GM11168 (cell line): ENCODE results near the gene TRIP12.
"Not testable (repeated sequence)": the region's sequence is repeated elsewhere in the genome, so short reads cannot be mapped to it uniquely, and the experiment has no call there.

ENCODE experiments used
- in situ Hi-C: fragments of 300-500 bp; cut with MboI; formaldehyde crosslinking; loops from one replicate; pipeline ENCODE4 v1.12.0; 2022; ENCODE audit warnings: low sequenced_read_pairs; ENCODE audit not compliant: unreplicated experiment

Gene TRIP12

DNA sequence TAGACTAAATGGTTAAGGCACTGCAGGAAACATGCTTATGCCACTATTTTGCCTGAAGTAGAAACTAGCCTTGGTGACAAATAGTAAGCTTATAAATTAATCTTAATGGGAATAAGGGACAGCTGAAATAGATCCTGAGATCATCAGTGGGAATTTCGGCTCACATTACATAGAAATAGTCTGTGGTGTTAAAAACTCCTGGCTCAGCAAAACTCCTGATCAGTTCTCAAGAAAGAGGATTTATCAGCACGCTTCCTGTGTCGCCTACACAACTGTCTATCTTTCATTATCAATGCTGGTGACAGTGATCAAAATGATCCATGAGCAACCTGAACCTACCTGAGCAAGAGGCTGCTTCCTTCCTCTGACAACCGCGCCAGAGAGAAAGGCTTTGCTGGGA lies 190.4 kb downstream of the TRIP12 start:
- in situ Hi-C loops = no loop called here

DNA sequence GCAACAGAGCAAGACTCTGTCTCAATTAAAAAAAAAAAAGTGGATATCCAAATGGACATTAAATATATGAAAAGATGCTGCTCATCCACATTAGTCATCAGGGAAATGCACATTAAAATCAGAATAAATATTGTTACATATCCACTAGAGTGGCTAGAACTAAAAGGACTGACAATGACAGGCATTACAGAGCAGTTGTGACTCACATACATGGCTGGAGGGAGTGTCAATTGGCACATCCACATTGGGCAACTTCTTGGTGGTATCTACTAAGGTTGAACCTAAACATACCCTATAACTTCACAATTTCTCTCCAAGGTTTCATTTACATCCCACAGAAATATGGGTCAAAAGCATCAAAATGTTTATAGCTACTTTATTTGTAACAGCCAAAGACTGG lies 193.4 kb downstream of the TRIP12 start:
- in situ Hi-C loops = no loop called here

DNA sequence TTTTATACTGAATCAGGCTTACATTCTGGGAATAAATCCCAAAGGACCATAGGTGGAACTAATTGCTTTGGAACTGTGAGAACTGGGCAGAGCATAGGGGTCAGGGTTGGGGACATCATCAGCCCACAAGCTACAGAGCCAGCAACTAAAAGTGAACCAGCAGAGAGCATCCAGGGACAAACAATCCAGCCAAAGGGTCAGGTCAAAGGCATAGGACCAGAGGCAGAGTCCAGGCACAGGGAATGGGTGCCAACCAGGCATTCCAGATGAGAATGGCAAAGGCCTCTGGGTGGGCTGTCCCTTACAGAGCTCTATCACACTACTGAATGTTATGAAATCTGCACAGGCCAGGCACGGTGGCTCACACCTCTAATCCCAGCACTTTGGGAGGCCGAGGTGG lies 195.2 kb downstream of the TRIP12 start:
- in situ Hi-C loops = no loop called here

DNA sequence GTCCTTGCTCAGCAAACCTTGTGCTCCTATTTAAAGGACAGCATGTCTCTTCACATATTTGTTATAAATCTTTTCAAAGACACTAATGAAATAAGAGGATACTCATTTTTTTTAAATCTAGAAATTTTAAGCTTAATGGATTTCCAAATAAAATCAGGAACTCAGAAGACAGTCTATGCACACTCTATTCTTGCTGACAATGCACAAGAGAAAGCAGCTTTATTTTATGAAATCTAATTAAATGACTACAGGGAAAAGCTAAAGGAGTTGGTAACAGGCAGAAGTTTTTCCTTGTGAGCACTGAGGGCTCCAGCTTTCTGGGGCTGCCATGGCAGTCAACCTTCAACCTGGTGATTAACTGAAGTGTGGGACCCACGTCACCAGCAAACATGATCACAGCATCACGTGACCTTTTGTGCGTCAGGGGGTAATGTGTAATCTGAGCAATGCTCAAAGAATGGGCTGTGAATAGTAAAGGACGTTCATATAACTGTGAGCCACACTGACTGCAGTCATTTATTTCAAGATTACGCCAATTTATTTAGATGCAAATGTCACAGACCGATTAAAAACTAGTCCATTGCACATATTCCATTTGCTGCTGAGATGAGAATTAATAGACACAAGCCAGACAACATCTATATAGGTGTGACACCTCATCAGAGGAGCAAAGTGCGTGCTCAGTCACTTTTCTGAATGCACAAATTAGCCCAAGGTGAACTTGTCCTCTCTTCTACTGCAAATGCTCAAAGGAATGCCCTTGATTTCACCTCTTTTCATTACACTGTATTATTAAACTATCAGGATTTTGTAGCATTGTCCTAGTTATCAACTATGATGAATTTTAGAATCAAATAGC lies 195.9 kb downstream of the TRIP12 start:
- in situ Hi-C loops = no loop called here

- in situ Hi-C loops = not testable (repeated sequence)
These were observed 198.6 kb downstream of the TRIP12 start for GRCh38 chr2:229723192-229723591.

- in situ Hi-C loops = no loop called here
These were observed 201.7 kb downstream of the TRIP12 start for GRCh38 chr2:229719926-229720647.

- in situ Hi-C loops = no loop called here
These were observed 203.8 kb downstream of the TRIP12 start for GRCh38 chr2:229718057-229718456.

- in situ Hi-C loops = no loop called here
These were observed 205.8 kb downstream of the TRIP12 start for GRCh38 chr2:229715895-229716507.

DNA sequence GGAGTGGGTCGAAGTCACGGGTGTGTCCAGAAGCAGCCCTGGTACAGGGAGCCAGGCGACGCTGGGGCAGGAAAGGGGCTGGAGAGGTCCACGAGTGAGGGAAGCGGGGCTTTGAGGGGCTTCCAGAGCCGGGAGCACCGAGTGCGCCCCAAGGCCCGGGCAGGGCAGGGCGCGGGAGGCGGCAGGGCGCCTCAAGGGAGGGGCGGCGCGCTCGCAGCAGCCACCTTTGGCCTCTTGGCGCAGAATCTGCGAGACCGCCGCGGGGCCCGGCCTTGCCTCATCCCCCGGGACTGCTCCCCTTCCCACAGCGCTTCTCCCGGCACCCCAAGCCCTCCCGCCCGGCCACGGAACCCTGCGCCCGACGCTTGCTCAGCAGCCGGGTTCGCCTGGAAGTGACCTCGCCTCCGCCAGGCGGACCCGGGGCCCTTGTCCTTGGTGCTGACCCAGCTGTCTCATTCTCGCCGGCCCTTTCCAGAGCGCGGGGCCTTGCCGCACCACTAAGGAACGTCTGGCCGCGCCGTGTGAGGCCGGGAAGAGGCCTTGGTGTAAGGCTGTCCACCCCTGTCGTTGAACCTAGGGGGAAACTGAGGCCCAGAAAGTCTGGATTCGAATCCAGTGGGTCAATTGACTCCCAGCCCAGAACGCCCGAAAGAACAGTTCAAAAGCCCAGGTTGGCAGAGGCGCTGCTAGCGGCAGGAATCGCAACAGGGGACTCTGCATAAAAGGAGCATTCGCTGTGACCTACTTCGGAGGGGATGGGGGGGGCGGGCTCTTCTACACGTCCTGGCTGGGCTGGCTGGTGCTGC lies 206.9 kb downstream of the TRIP12 start:
- in situ Hi-C loops = no loop called here

DNA sequence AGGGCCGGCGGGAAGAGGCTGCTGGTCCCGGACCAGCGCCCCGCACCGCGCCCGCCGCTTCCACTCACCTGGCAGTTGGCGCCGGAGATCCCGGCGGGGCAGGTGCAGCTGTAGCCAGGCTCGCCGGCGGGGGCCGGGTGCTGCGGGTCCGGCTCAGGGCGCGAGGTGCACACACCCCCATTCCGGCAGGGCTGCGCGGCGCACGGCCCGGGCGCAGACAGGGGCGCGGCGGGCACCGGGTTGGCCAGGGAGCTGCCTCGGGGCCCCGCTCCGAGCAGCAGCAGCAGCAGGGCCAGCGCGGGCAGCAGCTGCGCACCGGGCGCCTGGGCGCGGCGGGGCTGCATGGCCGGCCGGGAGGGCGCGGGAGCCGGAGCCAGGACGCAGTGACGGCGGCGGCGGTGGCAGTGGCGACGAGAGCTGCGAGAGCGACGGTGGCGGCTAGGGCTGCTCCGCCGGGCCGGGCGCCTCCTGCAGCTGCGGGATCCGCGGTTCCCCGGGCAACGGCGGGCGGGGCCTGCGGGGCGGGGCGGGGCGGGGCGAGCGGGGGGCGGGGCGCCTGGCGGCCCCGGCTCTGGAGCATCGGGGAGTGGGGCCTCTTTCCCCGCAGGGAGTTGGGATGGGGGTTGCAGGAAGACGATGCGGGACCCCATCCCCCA lies 207.6 kb downstream of the TRIP12 start, which contains the start of gene DNER:
TSS of gene DNER (minus strand) at position 476 of the 656 bp plus-strand sequence. CDS start at position 344, 132 bp downstream.
- in situ Hi-C loops = no loop called here
